Measurements from ENCODE around the gene CRY1. TPM values are rescaled to one million over a fixed set of nuclear protein-coding genes. Genes with fewer than 3 reads are reported as not detected.
A peak's percentile ranks its signal among the peaks of the same experiment; 100 is the strongest.

The CRY1 gene
- total and polyA plus RNA-seq, 9 of the 15 experiments (the other 6 are each of a cell fraction or from before 2014, with no cell fraction given) = 8.7 to 33.3 (median 25.2) TPM

- ChIA-PET POLR2A (interaction anchor here (0.6 to 2.0 kb wide), 7 partner anchors 13 to 25 kb away, joined by 3 to 11 read pairs (median 3); no protein-coding TSS in a partner anchor), CTCF (ENCODE audit: low intra/inter-chr PET ratio) (no interaction called here)
- peak; percentile 73 for ATAC-seq
- H3K27ac ChIP-seq (ENCODE audit: extremely low read depth, low read depth, low read length) = peak overlapping the region; percentile 94
- under 1% methylated on average over 45 of the region's 67 CpGs for WGBS (ENCODE audit: insufficient coverage, low coverage, missing lambda C conversion rate)
- H3K79me2 ChIP-seq (ENCODE audit: control insufficient read depth, insufficient read depth, low read length) = peaks cover 48% of the 10 kb centered on the region
- H3K4me1 ChIP-seq (replicated peaks in 1 of 2; ENCODE audit: control insufficient read depth in 2 of 2, insufficient read depth in 2 of 2, low read length in 2 of 2) = peaks cover 9 to 11% of the 10 kb centered on the region in 2 experiments; a peak in 4 of 5 replicates
- BruUV-seq (replicated peaks) = no TSS peak
- no peaks in the 10 kb centered on the region for H3K27me3 ChIP-seq (ENCODE audit: control insufficient read depth in 2 of 2, insufficient read depth in 2 of 2, low read length in 2 of 2)
- H4K20me1 ChIP-seq (replicated peaks; ENCODE audit: control insufficient read depth, insufficient read depth, low read length) = peaks cover 9% of the 10 kb centered on the region
- no peak for FAIRE-seq
- in situ Hi-C loops (cut with MboI) (no loop called here), intact Hi-C loops (cut with micrococcal nuclease) (loop anchor here (1.0 to 2.0 kb wide), 3 partner anchors 11 to 106 kb away; partner anchors contain the start of gene MTERF2)
- peak overlapping the region; percentile 94 for H3K4me2 ChIP-seq (ENCODE audit: insufficient read depth, low read length)
- H3K9me1 ChIP-seq (ENCODE audit: control insufficient read depth, insufficient read depth, low read length) = no peaks in the 10 kb centered on the region
- H2AFZ ChIP-seq (ENCODE audit: low read depth, low read length) = peak overlapping the region; percentile 100
- peak overlapping the region; percentile 70 for H3K4me3 ChIP-seq
- peak in 3 of 4 experiments; percentile 13 to 64 (median 27) for DNase-seq (ENCODE audit: extremely low read depth in 1 of 4, low spot score in 3 of 4)
- no peaks in the 10 kb centered on the region for H3K9me3 ChIP-seq (replicated peaks; ENCODE audit: control insufficient read depth, insufficient read depth, low read depth, low read length)
- H3K9ac ChIP-seq (ENCODE audit: insufficient read depth in 1 of 2, low read depth in 2 of 2, low read length in 2 of 2) = peak overlapping the region; percentile 89 to 96
- no peaks in the 10 kb centered on the region for H3K36me3 ChIP-seq (ENCODE audit: control insufficient read depth, insufficient read depth, low read length)
- TF ChIP-seq FOXJ2 (tag; IDR thresholded peaks at IDR 0.05) = no peak
- TF ChIP-seq ZC3H4 (CRISPR knock-in tag; IDR thresholded peaks at IDR 0.05; ENCODE audit: borderline replicate concordance) = peak; percentile 69
- TF ChIP-seq PURB (CRISPR knock-in tag; IDR thresholded peaks at IDR 0.05; ENCODE audit: low read depth) = no peak
- TF ChIP-seq RBM14 (IDR thresholded peaks at IDR 0.05; ENCODE audit: borderline replicate concordance, insufficient read depth, low read depth, low read length) = peak; percentile 84; the same call in 1 of the 2 replicates
- TF ChIP-seq GABPB2 (CRISPR knock-in tag; conservative IDR thresholded peaks at IDR 0.05) = no peak
- TF ChIP-seq ARID2 (IDR thresholded peaks at IDR 0.05) = 0 out of 2 replicates have a peak, but pooled peaks have one; percentile 5
- peak in 1 of 2 experiments; percentile 78; a peak in 1 of 4 replicates for TF ChIP-seq FOXA3 (CRISPR knock-in tag; conservative IDR thresholded peaks at IDR 0.05 in 1 of 2, IDR thresholded peaks at IDR 0.05 in 1 of 2)
- 0 out of 4 replicates have a peak, but pooled peaks of 1 of the 2 experiments have one; percentile 68 for TF ChIP-seq UBTF (IDR thresholded peaks at IDR 0.05; ENCODE audit: borderline replicate concordance in 1 of 2, low read depth in 2 of 2, low read length in 2 of 2)
- TF ChIP-seq SMAD3 (CRISPR knock-in tag; conservative IDR thresholded peaks at IDR 0.05) = no peak
- no peak for TF ChIP-seq SMAD2 (IDR thresholded peaks at IDR 0.05; ENCODE audit: low read depth, low read length)
- peak; percentile 38 for TF ChIP-seq SAP30 (IDR thresholded peaks at IDR 0.05; ENCODE audit: borderline replicate concordance, insufficient read depth, low read depth, low read length, poor library complexity, severe bottlenecking)
- TF ChIP-seq NFRKB (IDR thresholded peaks at IDR 0.05; ENCODE audit: low read depth) = no peak
- no peak for TF ChIP-seq ILK (tag; IDR thresholded peaks at IDR 0.05; ENCODE audit: borderline replicate concordance, low read depth)
- TF ChIP-seq ZNF143 (CRISPR knock-in tag; IDR thresholded peaks at IDR 0.05) = no peak; the same call in 1 of the 2 replicates
- TF ChIP-seq EGR1 (conservative IDR thresholded peaks at IDR 0.05) = peak; percentile 49
- TF ChIP-seq ZNF282 (CRISPR knock-in tag; IDR thresholded peaks at IDR 0.05) = no peak
These were observed 506 bp downstream of the CRY1 start for GRCh38 chr12:107092669-107093416.

Measured in K562 (cell line).